Upper lobe of right lung (tissue), 1 donor: ENCODE data around the gene INPP4B. TPM values are rescaled to one million over a fixed set of nuclear protein-coding genes. Genes with fewer than 3 reads are reported as not detected.

Source experiments
- ATAC-seq: fragments of 200-7000 bp; cut with Tn5 transposase; one replicate; pipeline ENCODE4 v1.9.1; 2020; ENCODE audit warnings: mild to moderate bottlenecking, moderate library complexity
- DNase-seq: peaks from one replicate; pipeline ENCODE4 v3.0.0-alpha.2; 2020
- H3K27ac ChIP-seq: fragments of 200-600 bp; one replicate; pipeline ENCODE4 v1.8.0; 2022
- H3K27me3 ChIP-seq: fragments of 200-600 bp; one replicate; pipeline ENCODE4 v1.8.0; 2022; ENCODE audit warnings: mild to moderate bottlenecking
- H3K36me3 ChIP-seq: fragments of 200-600 bp; one replicate; pipeline ENCODE4 v1.8.0; 2022
- H3K4me1 ChIP-seq: fragments of 200-600 bp; one replicate; pipeline ENCODE4 v1.8.0; 2022
- H3K4me3 ChIP-seq: fragments of 200-600 bp; one replicate; pipeline ENCODE4 v1.8.0; 2022; ENCODE audit warnings: mild to moderate bottlenecking
- H3K9me3 ChIP-seq: fragments of 200-600 bp; one replicate; pipeline ENCODE4 v1.8.0; 2022
- intact Hi-C: fragments of 100-400 bp; cut with DNase I; formaldehyde crosslinking; loops from one replicate; pipeline ENCODE4 v1.11.0; 2022
- total RNA-seq: library from RNA; stranded (reverse); fragmentation: NEBNext Ultra II Directional; extraction: Animal tissue kit (Norgen Biotek cat#: 25700); gene quantifications from one replicate; pipeline ENCODE4 v1.2.1, GENCODE V29; 2021
- TF ChIP-seq, protein P1 (sequence below): fragments of 200-600 bp; IDR thresholded peaks from one replicate; pipeline ENCODE4 v1.8.0; 2022; ENCODE audit warnings: antibody characterized with exemption
- donor health status: DM: no; HTN: yes; CAD: no; lungs with severe emphysema.

INPP4B gene
- total RNA-seq, 1 donor from 2014 or later: 20.7 TPM

GRCh38 chr4:142316025-142316424 is 530.1 kb downstream of the INPP4B start:
- H3K27me3 ChIP-seq: no peaks in the 10 kb centered on the region
- ATAC-seq (no peak), DNase-seq (no peak)
- no peak overlapping the region for H3K27ac ChIP-seq
- intact Hi-C loops: no loop called here
- peaks cover 19% of the 10 kb centered on the region for H3K4me1 ChIP-seq
- TF ChIP-seq, protein P1, sequence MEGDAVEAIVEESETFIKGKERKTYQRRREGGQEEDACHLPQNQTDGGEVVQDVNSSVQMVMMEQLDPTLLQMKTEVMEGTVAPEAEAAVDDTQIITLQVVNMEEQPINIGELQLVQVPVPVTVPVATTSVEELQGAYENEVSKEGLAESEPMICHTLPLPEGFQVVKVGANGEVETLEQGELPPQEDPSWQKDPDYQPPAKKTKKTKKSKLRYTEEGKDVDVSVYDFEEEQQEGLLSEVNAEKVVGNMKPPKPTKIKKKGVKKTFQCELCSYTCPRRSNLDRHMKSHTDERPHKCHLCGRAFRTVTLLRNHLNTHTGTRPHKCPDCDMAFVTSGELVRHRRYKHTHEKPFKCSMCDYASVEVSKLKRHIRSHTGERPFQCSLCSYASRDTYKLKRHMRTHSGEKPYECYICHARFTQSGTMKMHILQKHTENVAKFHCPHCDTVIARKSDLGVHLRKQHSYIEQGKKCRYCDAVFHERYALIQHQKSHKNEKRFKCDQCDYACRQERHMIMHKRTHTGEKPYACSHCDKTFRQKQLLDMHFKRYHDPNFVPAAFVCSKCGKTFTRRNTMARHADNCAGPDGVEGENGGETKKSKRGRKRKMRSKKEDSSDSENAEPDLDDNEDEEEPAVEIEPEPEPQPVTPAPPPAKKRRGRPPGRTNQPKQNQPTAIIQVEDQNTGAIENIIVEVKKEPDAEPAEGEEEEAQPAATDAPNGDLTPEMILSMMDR: no peak
- H3K4me3 ChIP-seq: no peak overlapping the region
- H3K9me3 ChIP-seq: no peaks in the 10 kb centered on the region
- no peaks in the 10 kb centered on the region for H3K36me3 ChIP-seq

DNA sequence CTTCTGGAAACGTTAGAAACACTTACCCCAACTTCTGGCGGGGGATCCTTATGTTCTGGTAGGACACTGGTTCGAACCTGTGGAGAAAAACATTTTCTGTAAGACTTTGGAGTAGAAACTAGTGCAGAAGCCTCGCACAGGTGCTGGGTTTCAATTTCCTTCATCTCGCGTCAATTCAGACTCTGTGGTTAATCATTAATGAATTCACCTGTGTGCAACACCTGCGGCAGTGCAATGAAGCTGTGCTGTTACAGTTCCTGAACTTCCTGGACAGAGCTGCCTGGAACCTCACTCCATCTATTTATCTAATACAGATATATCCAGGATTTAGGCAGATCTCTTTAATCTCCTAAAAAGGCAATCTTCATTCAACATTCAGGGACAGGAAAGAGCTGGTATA is 531.4 kb downstream of the INPP4B start:
- H3K27me3 ChIP-seq: no peaks in the 10 kb centered on the region
- H3K27ac ChIP-seq: no peak overlapping the region
- TF ChIP-seq, protein P1: no peak
- H3K4me1 ChIP-seq: peaks cover 19% of the 10 kb centered on the region
- no peak overlapping the region for H3K4me3 ChIP-seq
- ATAC-seq (peak; percentile 67), DNase-seq (no peak)
- intact Hi-C loops: no loop called here
- no peaks in the 10 kb centered on the region for H3K36me3 ChIP-seq
- H3K9me3 ChIP-seq: no peaks in the 10 kb centered on the region

DNA sequence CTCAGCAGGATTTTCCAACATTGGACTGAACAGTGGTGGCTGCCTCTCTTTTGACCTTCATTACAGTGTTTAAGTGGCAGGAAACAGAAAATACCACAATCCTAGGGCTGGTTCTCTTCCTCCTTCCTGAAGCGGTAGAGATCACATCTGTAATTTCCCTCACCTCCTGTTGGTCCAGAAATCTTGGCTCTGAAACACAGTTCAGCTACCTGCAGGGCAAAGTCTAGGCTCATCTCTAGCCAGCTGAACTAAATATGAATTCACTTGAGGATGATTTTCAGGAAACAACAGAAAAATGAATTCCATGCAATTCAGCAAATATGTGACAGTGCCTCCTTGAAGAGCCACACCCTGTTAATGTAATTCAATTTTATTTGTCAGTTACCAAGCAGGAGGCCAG is 531.9 kb downstream of the INPP4B start:
- H3K36me3 ChIP-seq: no peaks in the 10 kb centered on the region
- no peak overlapping the region for H3K27ac ChIP-seq
- no peak for DNase-seq
- intact Hi-C loops: no loop called here
- TF ChIP-seq, protein P1: no peak
- H3K9me3 ChIP-seq: no peaks in the 10 kb centered on the region
- no peak for ATAC-seq
- H3K27me3 ChIP-seq: no peaks in the 10 kb centered on the region
- H3K4me3 ChIP-seq: no peak overlapping the region
- peaks cover 19% of the 10 kb centered on the region for H3K4me1 ChIP-seq

DNA sequence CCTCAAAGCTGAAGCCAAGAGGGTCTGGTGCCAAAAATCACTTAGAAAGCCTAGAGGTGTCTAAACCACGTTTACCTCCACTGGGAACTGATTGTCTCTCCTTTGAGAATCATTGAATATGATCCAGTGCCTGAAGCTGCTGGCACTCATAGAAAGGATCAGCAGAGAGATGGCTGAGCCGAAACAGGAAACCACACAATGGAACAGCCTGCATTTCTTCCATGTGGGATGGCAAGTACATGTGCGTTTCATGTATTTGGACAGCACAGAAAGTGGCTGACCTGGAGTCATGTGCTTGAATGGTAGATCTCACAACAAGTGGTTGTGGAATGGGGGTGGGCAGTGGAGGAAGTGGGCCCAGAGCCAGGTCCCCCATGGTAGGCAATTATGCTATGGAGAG is 533.7 kb downstream of the INPP4B start:
- no peak for ATAC-seq
- TF ChIP-seq, protein P1: no peak
- H3K9me3 ChIP-seq: no peaks in the 10 kb centered on the region
- no peaks in the 10 kb centered on the region for H3K36me3 ChIP-seq
- no peak for DNase-seq
- peaks cover 19% of the 10 kb centered on the region for H3K4me1 ChIP-seq
- H3K27ac ChIP-seq: no peak overlapping the region
- H3K27me3 ChIP-seq: no peaks in the 10 kb centered on the region
- no peak overlapping the region for H3K4me3 ChIP-seq
- intact Hi-C loops: no loop called here

DNA sequence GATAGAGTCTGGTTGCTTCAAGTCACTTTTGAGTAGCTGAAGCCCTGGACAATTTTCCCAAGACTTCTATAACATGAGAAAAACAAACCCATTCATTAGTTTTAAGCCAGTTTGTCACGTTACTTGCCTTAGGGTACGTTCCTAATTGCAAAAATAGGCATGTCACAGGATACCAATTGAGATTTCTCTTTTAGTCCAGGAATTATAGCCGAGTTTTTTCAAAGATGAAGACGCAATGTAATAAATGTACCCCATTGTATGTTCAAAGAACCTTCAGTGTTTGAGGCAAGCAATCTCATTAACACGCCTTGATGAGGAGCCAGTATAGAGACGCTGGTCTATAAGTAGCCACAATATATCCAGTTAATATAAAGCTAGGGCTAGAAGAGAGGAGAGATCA is 534.2 kb downstream of the INPP4B start:
- ATAC-seq (no peak), DNase-seq (no peak)
- TF ChIP-seq, protein P1: no peak
- intact Hi-C loops: no loop called here
- no peaks in the 10 kb centered on the region for H3K9me3 ChIP-seq
- no peaks in the 10 kb centered on the region for H3K36me3 ChIP-seq
- no peak overlapping the region for H3K27ac ChIP-seq
- no peaks in the 10 kb centered on the region for H3K27me3 ChIP-seq
- peaks cover 19% of the 10 kb centered on the region for H3K4me1 ChIP-seq
- H3K4me3 ChIP-seq: no peak overlapping the region

GRCh38 chr4:142309772-142310171 is 536.3 kb downstream of the INPP4B start:
- Histone ChIP-seq H3K4me1 (peaks cover 7% of the 10 kb centered on the region), H3K9me3 (no peaks in the 10 kb centered on the region), H3K36me3 (no peaks in the 10 kb centered on the region), H3K27me3 (no peaks in the 10 kb centered on the region), H3K4me3 (no peak overlapping the region), H3K27ac (no peak overlapping the region)
- ATAC-seq: no peak
- intact Hi-C loops: no loop called here
- TF ChIP-seq, protein P1: no peak
- no peak for DNase-seq
